GM10248 (cell line): ENCODE data around the gene UBE2D2.
A peak's percentile ranks its signal among the peaks of the same experiment; 100 is the strongest.

Experiments used
- CTCF ChIA-PET: fragments of 300-600 bp; sonication (Branson Sonifier 250); formaldehyde crosslinking; extraction: SDS; loops from one replicate; lab custom pipeline; 2021; ENCODE audit warnings: antibody characterized with exemption; lab: Yijun Ruan, JAX
- POLR2A ChIA-PET: fragments of 350-650 bp; sonication (Branson Sonifier 250); formaldehyde crosslinking; extraction: SDS; loops from one replicate; lab custom pipeline; 2020; ENCODE audit warnings: antibody characterized with exemption; lab: Yijun Ruan, JAX
- DNase-seq: peaks from one replicate; pipeline ENCODE4 v3.0.0; 2012; ENCODE audit errors: extremely low spot score
- TF ChIP-seq, protein P1 (sequence below): IDR thresholded peaks from 2 replicates; pipeline ENCODE4 v1.5.1; 2012; ENCODE audit warnings: mild to moderate bottlenecking, low read depth; ENCODE audit errors: extremely low read depth, missing control alignments, control extremely low read depth

The UBE2D2 gene

DNA sequence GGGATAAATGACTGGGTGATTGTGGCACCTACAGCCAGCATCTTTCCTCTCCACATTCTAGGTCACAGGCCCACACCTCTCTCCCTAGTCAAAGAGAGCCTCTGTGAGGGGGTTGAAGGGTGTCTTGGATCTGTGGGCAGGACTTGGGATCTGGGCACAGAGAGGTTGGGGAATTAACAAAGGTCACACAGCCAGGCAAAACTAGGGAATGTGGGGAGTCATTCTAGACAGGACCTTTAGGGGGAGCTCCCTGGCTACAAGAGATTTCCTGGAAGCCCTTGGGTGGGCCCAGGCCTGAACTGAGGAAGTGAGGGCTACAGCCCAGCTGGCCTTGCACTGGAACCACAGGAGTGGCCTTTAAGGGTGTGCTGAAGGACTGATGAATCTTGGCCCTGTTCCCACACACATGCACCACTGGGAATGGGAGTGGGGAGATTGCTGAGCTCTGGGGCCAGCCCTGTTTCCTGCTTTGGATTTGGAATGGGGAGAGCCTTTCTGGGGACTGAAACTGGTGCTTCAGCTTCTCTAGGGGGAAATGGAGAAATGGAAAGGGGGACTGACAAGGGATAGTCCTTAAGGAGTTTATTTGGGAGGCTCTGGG lies 74.6 kb downstream of the UBE2D2 start:
- ChIA-PET POLR2A (interaction anchor here (0.6 to 4.2 kb wide), 7 partner anchors 9 to 1170 kb away, joined by 3 to 31 read pairs (median 3); partner anchors contain the start of gene CXXC5), CTCF (interaction anchor here (0.6 to 18.6 kb wide), 29 partner anchors 12 to 333 kb away, joined by 3 to 439 read pairs (median 5); partner anchors contain the start of genes CXXC5 and UBE2D2)
- TF ChIP-seq, protein P1, sequence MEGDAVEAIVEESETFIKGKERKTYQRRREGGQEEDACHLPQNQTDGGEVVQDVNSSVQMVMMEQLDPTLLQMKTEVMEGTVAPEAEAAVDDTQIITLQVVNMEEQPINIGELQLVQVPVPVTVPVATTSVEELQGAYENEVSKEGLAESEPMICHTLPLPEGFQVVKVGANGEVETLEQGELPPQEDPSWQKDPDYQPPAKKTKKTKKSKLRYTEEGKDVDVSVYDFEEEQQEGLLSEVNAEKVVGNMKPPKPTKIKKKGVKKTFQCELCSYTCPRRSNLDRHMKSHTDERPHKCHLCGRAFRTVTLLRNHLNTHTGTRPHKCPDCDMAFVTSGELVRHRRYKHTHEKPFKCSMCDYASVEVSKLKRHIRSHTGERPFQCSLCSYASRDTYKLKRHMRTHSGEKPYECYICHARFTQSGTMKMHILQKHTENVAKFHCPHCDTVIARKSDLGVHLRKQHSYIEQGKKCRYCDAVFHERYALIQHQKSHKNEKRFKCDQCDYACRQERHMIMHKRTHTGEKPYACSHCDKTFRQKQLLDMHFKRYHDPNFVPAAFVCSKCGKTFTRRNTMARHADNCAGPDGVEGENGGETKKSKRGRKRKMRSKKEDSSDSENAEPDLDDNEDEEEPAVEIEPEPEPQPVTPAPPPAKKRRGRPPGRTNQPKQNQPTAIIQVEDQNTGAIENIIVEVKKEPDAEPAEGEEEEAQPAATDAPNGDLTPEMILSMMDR, result peak; percentile 59
- peak; percentile 46 for DNase-seq

DNA sequence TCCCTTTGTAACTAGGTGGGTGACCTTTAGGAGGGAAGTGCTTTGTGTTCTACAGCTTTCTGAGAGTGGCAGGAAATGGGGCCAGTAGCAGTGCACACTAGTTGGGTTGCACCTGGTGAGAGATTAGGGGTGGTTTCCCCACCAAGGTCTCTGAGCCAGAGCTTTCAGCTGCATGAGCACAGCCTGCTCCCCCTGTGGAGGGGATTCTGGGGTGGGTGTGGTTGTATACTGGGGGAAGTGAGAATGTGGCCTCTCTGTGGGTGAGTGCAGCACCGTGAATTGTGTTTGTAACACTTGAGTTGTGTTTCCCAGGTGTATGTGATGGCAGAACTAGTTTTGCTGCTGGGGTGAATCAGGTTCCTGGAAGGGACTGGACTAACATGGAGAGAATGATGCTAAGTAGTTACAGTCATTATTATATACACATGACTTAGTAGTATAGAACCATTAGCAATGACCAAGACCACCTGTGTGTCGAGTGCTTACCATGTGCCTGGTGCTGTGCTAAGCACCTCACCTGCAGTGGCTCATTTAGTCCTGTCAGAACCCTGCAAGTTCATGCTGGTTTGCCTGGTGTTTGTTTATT lies 75.2 kb downstream of the UBE2D2 start:
- TF ChIP-seq, protein P1, result no peak
- peak; percentile 88 for DNase-seq
- CTCF ChIA-PET, result interaction anchor here (0.6 to 18.6 kb wide), 29 partner anchors 12 to 332 kb away, joined by 3 to 439 read pairs (median 5); partner anchors contain the start of genes CXXC5 and UBE2D2
- POLR2A ChIA-PET, result interaction anchor here (0.6 to 4.2 kb wide), 9 partner anchors 9 to 1171 kb away, joined by 3 to 31 read pairs (median 4); partner anchors contain the start of gene CXXC5

DNA sequence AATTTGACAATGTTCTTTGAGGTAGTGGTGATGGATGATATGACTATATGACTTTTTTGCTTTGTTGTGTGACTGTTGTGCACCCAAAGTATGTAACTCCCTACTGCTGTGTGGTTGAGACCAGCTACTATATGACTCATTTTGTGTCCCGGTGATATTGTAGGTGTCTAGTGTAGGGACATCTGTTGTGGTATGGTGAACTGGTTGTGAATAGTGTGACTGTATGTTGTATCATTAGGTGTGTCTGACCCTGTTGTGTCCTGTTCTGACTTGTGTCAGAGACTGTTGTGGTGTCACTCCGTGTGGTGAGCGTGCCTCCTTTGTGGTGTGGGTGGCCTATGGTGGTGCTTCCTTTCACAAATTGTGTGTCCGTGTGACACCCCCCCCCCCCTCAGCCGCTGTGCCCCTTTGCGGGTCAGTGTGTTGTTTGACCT lies 75.9 kb downstream of the UBE2D2 start:
- TF ChIP-seq, protein P1, result no peak
- ChIA-PET POLR2A (interaction anchor here (0.9 to 4.2 kb wide), 6 partner anchors 12 to 74 kb away, joined by 3 to 31 read pairs (median 8); partner anchors contain the start of gene CXXC5), CTCF (interaction anchor here (1.0 to 18.6 kb wide), 14 partner anchors 12 to 332 kb away, joined by 3 to 439 read pairs (median 10); partner anchors contain the start of genes CXXC5 and UBE2D2)
- peak; percentile 48 for DNase-seq

DNA sequence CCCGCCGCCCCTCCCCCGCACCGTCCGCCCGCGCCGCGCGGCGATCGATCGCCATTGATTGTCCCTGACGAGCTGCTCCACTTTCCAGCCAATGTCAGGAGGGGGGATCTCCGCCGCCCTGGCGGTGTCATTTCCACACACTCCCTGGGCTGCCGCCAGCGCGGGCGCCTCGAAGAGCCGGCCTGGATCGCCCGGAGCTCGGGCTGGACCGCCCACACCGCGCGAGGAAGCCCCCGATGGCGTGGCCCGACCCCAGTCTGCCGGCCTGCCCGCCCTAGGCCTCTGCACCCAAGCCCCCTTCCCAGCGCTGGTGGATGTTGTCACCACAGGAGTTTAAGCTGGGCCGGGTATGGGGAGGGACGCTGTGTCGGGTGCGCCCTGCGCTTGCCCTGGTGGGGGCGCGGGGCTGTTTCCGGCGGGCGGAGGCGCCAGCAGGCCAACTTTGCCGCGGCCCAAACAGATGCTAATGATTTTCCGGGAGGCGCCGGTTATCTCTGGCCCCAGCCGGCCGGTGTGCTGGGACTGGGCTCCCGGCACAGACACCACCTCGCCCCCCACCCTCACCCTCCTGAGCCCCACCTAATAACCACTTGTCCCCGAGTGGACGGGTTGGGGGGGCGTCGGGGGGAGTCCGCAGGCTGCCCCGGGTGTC lies 76.4 kb downstream of the UBE2D2 start:
- ChIA-PET POLR2A (interaction anchor here (0.6 to 4.2 kb wide), 5 partner anchors 12 to 246 kb away, joined by 3 to 31 read pairs (median 10); partner anchors contain the start of gene CXXC5), CTCF (interaction anchor here (1.0 to 18.6 kb wide), 13 partner anchors 12 to 331 kb away, joined by 3 to 439 read pairs (median 9); partner anchors contain the start of gene CXXC5)
- TF ChIP-seq, protein P1, result peak; percentile 34
- peak; percentile 81 for DNase-seq

DNA sequence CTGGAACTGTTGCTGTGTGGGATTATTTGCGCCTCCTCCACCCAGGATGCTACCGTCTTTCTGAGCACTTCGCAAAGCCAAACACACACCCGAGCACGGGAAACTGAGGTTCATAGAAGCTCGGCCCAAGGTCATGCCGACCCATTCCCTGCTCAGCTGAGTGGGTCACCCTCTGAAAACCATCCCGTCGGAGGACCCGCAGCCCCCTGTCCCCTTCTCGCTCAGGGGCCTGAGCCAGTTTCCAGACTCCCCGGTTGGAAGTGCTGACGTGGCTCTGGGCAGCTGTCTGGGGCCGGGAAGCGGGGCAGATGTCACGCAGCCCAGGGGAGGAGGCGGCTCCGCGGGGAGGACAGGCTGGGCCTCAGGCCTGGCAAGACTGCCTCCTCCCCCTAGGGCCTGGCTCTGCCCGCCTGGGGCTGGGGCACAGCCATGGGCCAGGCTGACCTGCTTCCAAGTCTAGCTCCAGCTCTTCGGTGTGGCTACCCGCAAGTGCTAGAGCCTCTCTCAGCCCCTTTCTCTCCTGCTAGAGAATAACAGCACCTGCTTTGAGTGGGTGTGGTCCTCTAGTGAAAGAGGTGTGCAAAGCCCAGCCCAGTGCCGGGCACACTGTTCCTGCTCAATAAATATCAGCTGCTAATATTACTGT lies 77.1 kb downstream of the UBE2D2 start:
- DNase-seq, result peak; percentile 58
- TF ChIP-seq, protein P1, result no peak
- ChIA-PET POLR2A (interaction anchor here (1.7 to 4.2 kb wide), 2 partner anchors 11 to 14 kb away, joined by 10 to 31 read pairs; partner anchors contain the start of gene CXXC5), CTCF (interaction anchor here (0.6 to 18.6 kb wide), 14 partner anchors 11 to 331 kb away, joined by 3 to 439 read pairs (median 7); partner anchors contain the start of gene CXXC5)
